Transverse colon (tissue), 4 donors: ENCODE measurements around the gene KNDC1. TPM values are rescaled to one million over a fixed set of nuclear protein-coding genes. Genes with fewer than 3 reads are reported as not detected.
"Not testable (repeated sequence)": the region's sequence is repeated elsewhere in the genome, so short reads cannot be mapped to it uniquely, and the experiment has no call there.

ENCODE experiments used
- DNase-seq: peaks from one replicate; pipeline ENCODE4 v3.0.0-alpha.2; 2019
- H3K27ac ChIP-seq, 4 donors: fragments of 200-600 bp; sonication (generic); 2 replicates each; pipeline ENCODE4 v1.5.1; 2016 to 2018; ENCODE audit warnings: inconsistent platforms in 4 of 4
- H3K27me3 ChIP-seq: fragments of 200-600 bp; sonication (generic); 2 replicates; pipeline ENCODE4 v1.5.1; 2017; ENCODE audit warnings: inconsistent platforms
- H3K36me3 ChIP-seq, 4 donors: fragments of 200-600 bp; sonication (generic); 2 replicates each; pipeline ENCODE4 v1.5.1; 2017 to 2019; ENCODE audit warnings: inconsistent platforms in 4 of 4
- H3K4me1 ChIP-seq, 4 donors: fragments of 200-600 bp; sonication (generic); 2 replicates each; pipeline ENCODE4 v1.5.1; 2017 to 2020; ENCODE audit warnings: inconsistent platforms in 4 of 4
- H3K4me3 ChIP-seq, 4 donors: fragments of 200-600 bp; sonication (generic); 1 replicate in 1 of 4; 2 replicates in 3 of 4; pipeline versions ENCODE4 v1.5.1 to v1.6.1; 2017 to 2019; ENCODE audit warnings: inconsistent platforms in 4 of 4
- H3K9me3 ChIP-seq, 2 donors: fragments of 200-600 bp; sonication (generic); 2 replicates each; pipeline ENCODE4 v1.5.1; 2017 to 2019; ENCODE audit warnings: inconsistent platforms in 2 of 2
- CTCF ChIP-seq, 5 experiments: fragments of 200-600 bp in 3 of 5; fragments of 450-650 bp in 2 of 5; sonication (generic) in 3 of 5; IDR thresholded peaks; 1 replicate in 2 of 5; 2 replicates in 3 of 5; pipeline ENCODE4 v1.5.1; 2016 to 2017; ENCODE audit warnings: antibody characterized with exemption in 5 of 5, inconsistent platforms in 3 of 5, mild to moderate bottlenecking in 2 of 5, moderate library complexity in 1 of 5
- EP300 ChIP-seq: sonication (generic); formaldehyde crosslinking; IDR thresholded peaks from one replicate; pipeline ENCODE4 v1.6.1; 2017; ENCODE audit warnings: antibody characterized with exemption, low read depth
- POLR2A ChIP-seq: fragments of 450-650 bp; IDR thresholded peaks from one replicate; pipeline ENCODE4 v1.6.1; 2016; ENCODE audit warnings: antibody characterized with exemption, mild to moderate bottlenecking, moderate library complexity
- POLR2AphosphoS5 ChIP-seq, 3 donors: sonication (generic); formaldehyde crosslinking; IDR thresholded peaks; one replicate each; pipeline ENCODE4 v1.6.1; 2016; ENCODE audit warnings: antibody characterized with exemption in 3 of 3
- WGBS, 2 donors: methylation state at CpG; one replicate each; pipeline ENCODE4 v1.1.5; 2018; ENCODE audit warnings: low coverage in 1 of 2; 5-methylcytosine and 5-hydroxymethylcytosine counted together
- in situ Hi-C, 4 donors: fragments of 200-750 bp; cut with MboI; loops; one replicate each; pipeline versions ENCODE4 v1.15.0 to v1.15.1; 2017; ENCODE audit warnings: low sequenced_read_pairs in 3 of 4, low pct_ligation_motif_present in 1 of 4, low pct_unique_long_range_greater_than_20kb in 1 of 4
- intact Hi-C: fragments of 100-400 bp; cut with DNase I; formaldehyde crosslinking; loops from one replicate; pipeline ENCODE4 v1.15.1; 2023; ENCODE audit warnings: low total_unique reads
- total RNA-seq, 4 donors: library from RNA; depleted of rRNA; stranded (reverse); fragments of >200 nt; gene quantifications; one replicate each; pipeline ENCODE4 v1.1.0, GENCODE V29; 2016

KNDC1 gene
- total RNA-seq, 4 donors from 2014 or later, result 0.14 to 1.2 TPM; not detected in 2

GRCh38 chr10:133173860-133174640, 14.0 kb downstream of the KNDC1 start:
- Histone ChIP-seq H3K27me3 (no peaks in the 10 kb centered on the region), H3K4me3 (no peak overlapping the region), H3K9me3 (no peaks in the 10 kb centered on the region), H3K27ac (no peak overlapping the region), H3K36me3 (no peaks in the 10 kb centered on the region), H3K4me1 (no peaks in the 10 kb centered on the region)
- in situ Hi-C loops, result no loop called here
- intact Hi-C loops, result no loop called here
- no peak for DNase-seq
- no peak for TF ChIP-seq CTCF (IDR thresholded peaks at IDR 0.05)
- TF ChIP-seq POLR2A, result no peak
- no peak for TF ChIP-seq EP300
- TF ChIP-seq POLR2AphosphoS5 (IDR thresholded peaks at IDR 0.05), result no peak
- 75 to 89% methylated on average over 5 to 15 of the region's 15 CpGs for WGBS, 2 donors

- in situ Hi-C loops (no loop called here), intact Hi-C loops (no loop called here)
- no peak for DNase-seq
- WGBS, 2 donors, result 60 to 62% methylated on average over 3 of the region's 3 CpGs
- no peak overlapping the region for H3K27ac ChIP-seq
- TF ChIP-seq EP300 (no peak), POLR2A (no peak), POLR2AphosphoS5 (IDR thresholded peaks at IDR 0.05) (no peak), CTCF (IDR thresholded peaks at IDR 0.05) (no peak)
- no peaks in the 10 kb centered on the region for H3K36me3 ChIP-seq
- no peaks in the 10 kb centered on the region for H3K4me1 ChIP-seq
- no peak overlapping the region for H3K4me3 ChIP-seq
- H3K27me3 ChIP-seq, result no peaks in the 10 kb centered on the region
- no peaks in the 10 kb centered on the region for H3K9me3 ChIP-seq
Measured at GRCh38 chr10:133174689-133175263, 14.8 kb downstream of the KNDC1 start.

GRCh38 chr10:133175624-133176023, 15.6 kb downstream of the KNDC1 start:
- intact Hi-C loops, H3K4me1 ChIP-seq, H3K4me3 ChIP-seq, in situ Hi-C loops, H3K27ac ChIP-seq, DNase-seq, H3K36me3 ChIP-seq, H3K27me3 ChIP-seq, H3K9me3 ChIP-seq: not testable (repeated sequence)
- 80 to 85% methylated on average over 4 of the region's 4 CpGs for WGBS, 2 donors

- in situ Hi-C loops (no loop called here), intact Hi-C loops (no loop called here)
- no peaks in the 10 kb centered on the region for H3K4me1 ChIP-seq
- no peak for DNase-seq
- no peaks in the 10 kb centered on the region for H3K27me3 ChIP-seq
- H3K27ac ChIP-seq, result no peak overlapping the region
- no peaks in the 10 kb centered on the region for H3K36me3 ChIP-seq
- TF ChIP-seq CTCF (IDR thresholded peaks at IDR 0.05), result no peak
- TF ChIP-seq POLR2AphosphoS5 (IDR thresholded peaks at IDR 0.05), result no peak
- TF ChIP-seq POLR2A, result no peak
- no peak for TF ChIP-seq EP300
- 90% methylated on average over 3 of the region's 4 CpGs; no CpG with 5 or more reads in 1 of the 2 donors for WGBS, 2 donors
- H3K9me3 ChIP-seq, result no peaks in the 10 kb centered on the region
- no peak overlapping the region for H3K4me3 ChIP-seq
Measured at GRCh38 chr10:133176546-133176945, 16.5 kb downstream of the KNDC1 start.
